ENCODE results near the gene OR1S1. TPM values are rescaled to one million over a fixed set of nuclear protein-coding genes. Genes with fewer than 3 reads are reported as not detected.

OR1S1 gene
- total and polyA plus RNA-seq, 12 donors = not detected

DNA sequence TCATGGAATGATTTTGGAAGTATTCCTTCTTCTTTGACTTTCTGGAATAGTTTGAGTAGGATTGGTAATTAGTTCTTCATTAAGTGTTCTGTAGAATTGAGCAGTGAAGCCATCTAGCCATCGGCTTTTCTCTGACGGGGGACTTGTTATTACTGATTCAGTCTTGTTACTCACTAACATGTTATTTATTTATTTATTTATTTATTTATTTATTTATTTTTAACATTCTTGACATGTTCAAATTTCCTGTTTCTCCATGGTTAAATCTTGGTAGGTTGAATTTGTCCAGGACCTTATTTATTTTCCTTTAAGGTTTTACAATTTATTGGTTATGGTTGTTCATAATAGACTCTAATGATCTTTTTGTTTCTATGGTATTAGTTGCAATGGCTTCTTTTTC is 31.4 kb downstream of the OR1S1 start:
- Histone ChIP-seq H3K27me3 (no peaks in the 10 kb centered on the region), H3K4me3 (no peak overlapping the region), H3K9me3 (replicated peaks in 1 of 3) (peaks cover 0 to 6% (median 0%) of the 10 kb centered on the region in 3 donors), H3K36me3 (replicated peaks in 1 of 2) (no peaks in the 10 kb centered on the region), H3K4me1 (replicated peaks in 1 of 2) (no peaks in the 10 kb centered on the region), H3K27ac (no peak overlapping the region)
- 89 to 97% (median 94%) methylated on average over 2 of the region's 2 CpGs for WGBS, 4 donors
- intact Hi-C loops (cut with DNase I) = no loop called here
- no peak for DNase-seq
- TF ChIP-seq POLR2A (IDR thresholded peaks at IDR 0.05) (no peak), CTCF (IDR thresholded peaks at IDR 0.05) (no peak)

DNA sequence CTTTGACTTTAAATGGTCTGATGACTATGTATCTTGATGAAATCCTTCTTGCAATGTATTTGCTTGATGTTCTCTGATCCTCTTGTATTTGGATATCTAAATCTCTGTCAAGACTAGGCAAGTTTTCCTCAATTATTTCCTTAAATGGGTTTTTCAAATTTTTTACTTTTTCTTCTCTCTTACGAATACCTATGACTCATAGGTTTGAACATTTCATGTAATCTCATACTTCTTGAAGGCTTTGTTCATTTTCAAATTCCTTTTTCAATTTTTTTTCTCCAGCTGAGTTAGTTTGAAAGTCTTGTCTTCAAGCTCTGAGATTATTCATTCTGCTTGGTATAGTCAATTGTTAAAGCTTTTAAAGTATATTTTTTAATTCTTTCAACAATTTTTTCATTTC is 42.4 kb downstream of the OR1S1 start:
- Histone ChIP-seq H3K27ac (no peak overlapping the region), H3K4me3 (no peak overlapping the region), H3K36me3 (replicated peaks in 1 of 2) (no peaks in the 10 kb centered on the region), H3K4me1 (replicated peaks in 1 of 2) (no peaks in the 10 kb centered on the region), H3K27me3 (no peaks in the 10 kb centered on the region), H3K9me3 (replicated peaks in 1 of 3) (no peaks in the 10 kb centered on the region)
- 63 to 83% (median 73%) methylated on average over 1 of the region's 1 CpG for WGBS, 4 donors
- no peak for TF ChIP-seq CTCF (IDR thresholded peaks at IDR 0.05)
- intact Hi-C loops (cut with DNase I) = no loop called here
- no peak for DNase-seq

- 61 to 67% (median 64%) methylated on average over 2 of the region's 2 CpGs for WGBS, 4 donors
- intact Hi-C loops (cut with DNase I) = no loop called here
Observed at GRCh38 chr11:58259983-58260382, 47.5 kb downstream of the OR1S1 start.

More at GRCh38 chr11:58259983-58260382, 47.5 kb downstream of the OR1S1 start:
- Histone ChIP-seq H3K36me3 (replicated peaks in 1 of 2) (no peaks in the 10 kb centered on the region), H3K27me3 (no peaks in the 10 kb centered on the region), H3K4me3 (no peak overlapping the region), H3K9me3 (replicated peaks in 1 of 3) (no peaks in the 10 kb centered on the region), H3K4me1 (replicated peaks in 1 of 2) (no peaks in the 10 kb centered on the region), H3K27ac (no peak overlapping the region)
- DNase-seq = no peak
- TF ChIP-seq POLR2A (IDR thresholded peaks at IDR 0.05) (no peak), CTCF (IDR thresholded peaks at IDR 0.05) (no peak)

Other genes with a start within 250 kb of the OR1S1 start
- gene OR9Q1, start 188.8 kb upstream of the OR1S1 start, total RNA-seq = not detected
- not detected for gene OR9Q1, start 188.8 kb upstream of the OR1S1 start, polyA plus RNA-seq
- not detected for gene OR6Q1, start 181.8 kb upstream of the OR1S1 start, total RNA-seq
- gene OR6Q1, start 181.8 kb upstream of the OR1S1 start, polyA plus RNA-seq = not detected
- not detected for gene OR9I1, start 87.2 kb upstream of the OR1S1 start, total RNA-seq
- not detected for gene OR9I1, start 87.2 kb upstream of the OR1S1 start, polyA plus RNA-seq
- not detected for gene OR9Q2, start 23.6 kb upstream of the OR1S1 start, total RNA-seq
- gene OR9Q2, start 23.6 kb upstream of the OR1S1 start, polyA plus RNA-seq = not detected
- not detected for gene OR1S2, start 8.6 kb upstream of the OR1S1 start, total RNA-seq
- gene OR1S2, start 8.6 kb upstream of the OR1S1 start, polyA plus RNA-seq = not detected
- gene OR10Q1, start 16.2 kb downstream of the OR1S1 start, total RNA-seq = not detected
- not detected for gene OR10Q1, start 16.2 kb downstream of the OR1S1 start, polyA plus RNA-seq
- not detected for gene OR10W1, start 55.5 kb downstream of the OR1S1 start, total RNA-seq
- gene OR10W1, start 55.5 kb downstream of the OR1S1 start, polyA plus RNA-seq = not detected
- not detected for gene OR5B17, start 146.3 kb downstream of the OR1S1 start, total RNA-seq
- not detected for gene OR5B17, start 146.3 kb downstream of the OR1S1 start, polyA plus RNA-seq
- not detected for gene OR5B3, start 194.2 kb downstream of the OR1S1 start, total RNA-seq
- not detected for gene OR5B3, start 194.2 kb downstream of the OR1S1 start, polyA plus RNA-seq
- not detected for gene OR5B2, start 215.4 kb downstream of the OR1S1 start, total RNA-seq
- gene OR5B2, start 215.4 kb downstream of the OR1S1 start, polyA plus RNA-seq = not detected
- not detected for gene OR5B12, start 229.5 kb downstream of the OR1S1 start, total RNA-seq
- not detected for gene OR5B12, start 229.5 kb downstream of the OR1S1 start, polyA plus RNA-seq

All from adrenal gland (tissue), 12 donors.